RWPE1 (cell line): Measurements from ENCODE around the gene TNS3.

Source experiments
- CTCF ChIA-PET: fragments of 350-600 bp; sonication (Branson Sonifier 250); formaldehyde crosslinking; extraction: SDS; loops from one replicate; lab custom pipeline; 2021; lab: Yijun Ruan, JAX
- POLR2A ChIA-PET: fragments of 400-600 bp; formaldehyde crosslinking; extraction: SDS; loops from one replicate; lab custom pipeline; 2020; ENCODE audit warnings: antibody characterized with exemption; ENCODE audit not compliant: low non-redundant PET; lab: Yijun Ruan, JAX
- DNase-seq: peaks from one replicate; pipeline ENCODE4 v3.0.0; 2012; ENCODE audit warnings: low spot score
- H3K27ac ChIP-seq: fragments of 450-650 bp; 2 replicates; pipeline ENCODE4 v1.5.1; 2017
- CTCF ChIP-seq: fragments of 450-650 bp; conservative IDR thresholded peaks from 2 replicates; pipeline ENCODE4 v1.5.1; 2017; ENCODE audit warnings: low read depth, mild to moderate bottlenecking

Gene TNS3

GRCh38 chr7:47323904-47324303 lies 258.0 kb downstream of the TNS3 start:
- ChIA-PET CTCF (no interaction called here), POLR2A (no interaction called here)
- H3K27ac ChIP-seq = no peak overlapping the region
- DNase-seq = no peak
- TF ChIP-seq CTCF = no peak

DNA sequence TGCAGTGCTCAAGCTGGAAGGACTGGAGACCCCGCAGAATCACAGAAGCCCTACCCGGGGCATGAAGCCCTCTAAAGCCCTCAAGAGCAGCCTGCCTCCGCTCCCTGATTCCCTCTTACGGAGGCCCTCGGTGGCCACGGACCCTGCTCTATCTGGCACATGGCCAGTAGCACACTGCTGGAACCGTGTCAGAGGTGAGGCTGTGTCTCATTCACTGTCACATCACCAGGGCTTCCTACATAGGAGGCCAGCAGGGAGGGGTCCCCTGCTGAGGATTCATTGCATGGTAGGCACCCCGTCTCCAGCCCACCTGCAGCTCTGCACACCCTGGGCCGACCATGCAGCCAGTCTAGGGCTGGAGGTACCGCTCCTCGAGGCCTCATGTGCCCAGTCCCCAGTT lies 259.2 kb downstream of the TNS3 start:
- CTCF ChIA-PET = no interaction called here
- no peak overlapping the region for H3K27ac ChIP-seq
- POLR2A ChIA-PET = no interaction called here
- no peak for DNase-seq
- no peak for TF ChIP-seq CTCF

GRCh38 chr7:47320296-47320695 lies 261.6 kb downstream of the TNS3 start:
- H3K27ac ChIP-seq = 0 out of 2 replicates have a peak overlapping the region, but pooled peaks have one; percentile 4
- DNase-seq = no peak
- CTCF ChIA-PET = interaction anchor here (0.6 kb wide), 1 partner anchor 1402 kb away, joined by 5 read pairs; no protein-coding TSS in a partner anchor
- no peak for TF ChIP-seq CTCF
- POLR2A ChIA-PET = no interaction called here

DNA sequence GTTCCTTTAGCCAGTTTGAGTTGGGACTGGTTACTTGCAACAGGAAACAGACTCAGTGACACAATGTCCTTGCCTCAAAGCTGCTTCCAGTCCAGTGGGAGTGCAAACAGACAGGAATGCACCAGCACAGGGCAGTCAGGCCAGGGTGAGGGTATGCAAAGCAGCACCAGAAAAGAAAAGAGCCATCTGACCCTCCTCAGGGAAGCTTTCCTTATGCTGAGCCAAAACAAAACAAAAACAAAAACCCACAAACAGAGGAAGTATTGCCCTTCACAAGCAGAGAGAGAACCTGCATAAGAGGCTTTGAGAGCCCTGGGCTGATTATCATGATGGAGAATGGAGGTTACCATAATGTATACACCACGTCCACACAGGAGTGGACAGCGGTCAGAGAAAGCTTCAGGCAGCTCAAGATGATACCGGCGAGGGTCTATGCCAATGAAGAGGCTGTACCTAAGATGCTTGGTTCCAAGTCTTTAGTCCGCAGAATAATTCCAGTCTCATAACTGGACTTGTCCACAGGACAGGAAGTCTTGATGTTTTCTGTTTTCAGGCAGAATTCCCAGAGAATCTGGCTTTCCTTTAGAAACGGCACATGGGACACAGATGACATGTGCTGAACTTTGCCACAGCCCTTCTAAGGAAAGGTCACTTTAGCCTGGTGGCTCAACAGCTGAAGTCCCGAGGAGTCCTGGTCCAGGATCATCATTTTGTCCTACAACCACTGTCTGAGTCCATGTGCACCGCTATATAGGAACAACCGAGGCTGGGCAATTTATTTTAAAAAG lies 263.3 kb downstream of the TNS3 start:
- H3K27ac ChIP-seq = no peak overlapping the region
- TF ChIP-seq CTCF = no peak
- DNase-seq = no peak
- ChIA-PET POLR2A (no interaction called here), CTCF (interaction anchor here (0.6 kb wide), 1 partner anchor 1461 kb away, joined by 3 read pairs; no protein-coding TSS in a partner anchor)

DNA sequence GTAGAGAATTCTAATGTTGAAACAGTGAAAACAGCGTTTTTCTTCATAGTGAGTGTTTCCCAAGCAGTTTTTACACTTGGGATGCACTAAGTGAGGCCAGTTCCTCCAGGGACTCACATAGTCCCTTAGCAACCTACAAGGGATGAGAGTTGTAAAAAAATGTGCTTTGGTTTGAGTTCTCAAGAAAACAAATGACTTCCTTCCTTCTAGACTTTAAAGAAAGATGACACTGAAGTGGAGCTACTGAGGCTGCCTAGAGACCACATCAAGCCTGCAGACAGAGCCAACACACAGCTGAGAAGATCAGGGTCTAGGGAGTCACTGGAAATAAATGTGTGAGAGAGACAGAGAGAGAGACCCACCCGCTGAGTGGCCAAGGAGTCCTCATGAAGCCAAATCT lies 264.4 kb downstream of the TNS3 start:
- DNase-seq = no peak
- no peak for TF ChIP-seq CTCF
- ChIA-PET POLR2A (no interaction called here), CTCF (interaction anchor here (0.6 kb wide), 1 partner anchor 164 kb away, joined by 5 read pairs; no protein-coding TSS in a partner anchor)
- H3K27ac ChIP-seq = no peak overlapping the region

DNA sequence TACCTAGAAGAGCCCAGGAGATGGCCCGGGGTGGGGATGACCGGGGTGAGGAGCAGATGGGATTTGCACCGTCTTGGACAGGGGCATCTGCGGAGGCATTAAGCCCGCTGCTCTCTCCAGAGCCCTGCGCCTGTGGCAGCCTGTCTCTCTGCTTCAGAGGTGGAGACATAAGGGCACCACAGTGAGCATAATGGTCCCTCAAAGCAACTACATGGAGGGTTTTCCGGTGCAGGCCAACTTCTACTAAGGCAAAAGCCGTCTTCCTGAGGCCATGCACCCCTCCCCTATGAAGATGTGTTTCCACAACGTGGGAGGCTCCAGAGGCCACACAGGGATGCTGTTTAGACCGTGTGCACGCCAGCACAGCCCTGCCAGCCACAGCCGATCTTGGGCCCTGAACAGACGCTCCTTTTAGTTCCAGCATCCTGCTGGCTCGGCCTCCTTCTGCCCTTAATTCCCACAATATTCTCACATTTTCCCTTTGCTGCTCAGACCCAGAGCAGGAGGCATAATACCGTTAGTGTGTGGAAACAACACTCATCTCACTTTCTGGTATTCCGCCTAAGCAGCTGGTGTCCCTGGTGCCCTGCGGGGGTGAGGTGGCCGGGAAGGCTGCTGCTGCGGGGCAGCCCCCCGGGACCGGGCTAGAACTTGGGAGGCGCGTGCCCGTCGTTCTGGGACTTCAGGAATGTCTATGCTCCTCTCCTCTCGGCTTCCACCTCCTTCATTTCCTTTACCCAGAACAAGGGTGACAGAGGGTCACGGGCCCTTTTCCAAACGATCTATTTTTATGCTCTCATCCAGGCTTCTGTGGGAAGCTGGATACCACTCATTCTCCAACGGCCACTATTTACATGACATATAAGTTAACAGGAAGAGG lies 266.9 kb downstream of the TNS3 start:
- no peak for TF ChIP-seq CTCF
- peak overlapping the region; percentile 3; the same call in 1 of the 2 replicates for H3K27ac ChIP-seq
- ChIA-PET CTCF (no interaction called here), POLR2A (interaction anchor here (0.7 kb wide), 1 partner anchor 104 kb away, joined by 4 read pairs; no protein-coding TSS in a partner anchor)
- DNase-seq = no peak
